ENCODE measurements around the gene KMT2E.
"Not testable (repeated sequence)": the region's sequence is repeated elsewhere in the genome, so short reads cannot be mapped to it uniquely, and the experiment has no call there.

Gene KMT2E

GRCh38 chr7:105013816-105014692 is at the start of gene KMT2E:
TSS of gene KMT2E (plus strand) at chr7:105014205. CDS start at chr7:105040953, 26,748 bp downstream.
- Mint-ChIP-seq H3K27ac (peak within 1 kb of the TSS; percentile 100), H3K27me3 (no peaks in the 10 kb centered on the region), H3K4me1 (peaks cover 36% of the 10 kb centered on the region), H3K9me3 (no peaks in the 10 kb centered on the region), H3K4me3 (peak within 1 kb of the TSS; percentile 96), H3K36me3 (peaks cover 38% of the 10 kb centered on the region)
- ATAC-seq = peak; percentile 66

- H3K4me3 Mint-ChIP-seq = no peak overlapping the region
- H3K27ac Mint-ChIP-seq = no peak overlapping the region
- no peaks in the 10 kb centered on the region for H3K27me3 Mint-ChIP-seq
- no peaks in the 10 kb centered on the region for H3K9me3 Mint-ChIP-seq
- H3K36me3 Mint-ChIP-seq = peaks cover 24% of the 10 kb centered on the region
- no peak for ATAC-seq
- peaks cover 16% of the 10 kb centered on the region for H3K4me1 Mint-ChIP-seq
These were observed 49.3 kb upstream of the KMT2E start for GRCh38 chr7:104964626-104965236.

- Mint-ChIP-seq H3K9me3 (no peaks in the 10 kb centered on the region), H3K27me3 (no peaks in the 10 kb centered on the region), H3K4me3 (no peak overlapping the region), H3K36me3 (peaks cover 24% of the 10 kb centered on the region), H3K27ac (no peak overlapping the region), H3K4me1 (peaks cover 11% of the 10 kb centered on the region)
- ATAC-seq = no peak
These were observed 48.0 kb upstream of the KMT2E start for GRCh38 chr7:104966022-104966421.

GRCh38 chr7:104967088-104967487 is 46.9 kb upstream of the KMT2E start:
- no peak overlapping the region for H3K4me3 Mint-ChIP-seq
- no peaks in the 10 kb centered on the region for H3K27me3 Mint-ChIP-seq
- peaks cover 24% of the 10 kb centered on the region for H3K36me3 Mint-ChIP-seq
- no peak for ATAC-seq
- H3K4me1 Mint-ChIP-seq = peaks cover 8% of the 10 kb centered on the region
- no peaks in the 10 kb centered on the region for H3K9me3 Mint-ChIP-seq
- peak overlapping the region; percentile 30 for H3K27ac Mint-ChIP-seq

- Mint-ChIP-seq H3K4me3 (no peak overlapping the region), H3K27ac (peak overlapping the region; percentile 30), H3K9me3 (no peaks in the 10 kb centered on the region), H3K36me3 (peaks cover 22% of the 10 kb centered on the region), H3K4me1 (peaks cover 8% of the 10 kb centered on the region), H3K27me3 (no peaks in the 10 kb centered on the region)
- no peak for ATAC-seq
These were observed 46.4 kb upstream of the KMT2E start for GRCh38 chr7:104967595-104967994.

- peaks cover 13% of the 10 kb centered on the region for H3K4me1 Mint-ChIP-seq
- H3K4me3 Mint-ChIP-seq = no peak overlapping the region
- no peaks in the 10 kb centered on the region for H3K27me3 Mint-ChIP-seq
- H3K27ac Mint-ChIP-seq = no peak overlapping the region
- peaks cover 12% of the 10 kb centered on the region for H3K36me3 Mint-ChIP-seq
- H3K9me3 Mint-ChIP-seq = no peaks in the 10 kb centered on the region
- no peak for ATAC-seq
These were observed 45.4 kb upstream of the KMT2E start for GRCh38 chr7:104968648-104969047.

- ATAC-seq = no peak
- Mint-ChIP-seq H3K4me3 (no peak overlapping the region), H3K4me1 (peaks cover 18% of the 10 kb centered on the region), H3K27ac (no peak overlapping the region), H3K36me3 (peaks cover 8% of the 10 kb centered on the region), H3K27me3 (no peaks in the 10 kb centered on the region), H3K9me3 (no peaks in the 10 kb centered on the region)
These were observed 44.8 kb upstream of the KMT2E start for GRCh38 chr7:104969183-104969582.

- H3K36me3 Mint-ChIP-seq = peaks cover 5% of the 10 kb centered on the region
These were observed 42.5 kb upstream of the KMT2E start for GRCh38 chr7:104971290-104972071.

GRCh38 chr7:104972500-104972899 is 41.5 kb upstream of the KMT2E start:
- no peak for ATAC-seq
- Mint-ChIP-seq H3K9me3 (no peaks in the 10 kb centered on the region), H3K36me3 (peaks cover 5% of the 10 kb centered on the region), H3K4me3 (no peak overlapping the region), H3K27ac (no peak overlapping the region), H3K4me1 (peaks cover 15% of the 10 kb centered on the region), H3K27me3 (no peaks in the 10 kb centered on the region)

More at GRCh38 chr7:104971290-104972071, 42.5 kb upstream of the KMT2E start:
- no peak overlapping the region for H3K4me3 Mint-ChIP-seq
- ATAC-seq = no peak
- no peak overlapping the region for H3K27ac Mint-ChIP-seq
- no peaks in the 10 kb centered on the region for H3K27me3 Mint-ChIP-seq
- H3K9me3 Mint-ChIP-seq = no peaks in the 10 kb centered on the region
- H3K4me1 Mint-ChIP-seq = peaks cover 22% of the 10 kb centered on the region

- Mint-ChIP-seq H3K4me1 (peaks cover 14% of the 10 kb centered on the region), H3K27me3 (no peaks in the 10 kb centered on the region), H3K27ac (peak overlapping the region; percentile 18), H3K4me3 (no peak overlapping the region), H3K36me3 (peaks cover 5% of the 10 kb centered on the region), H3K9me3 (no peaks in the 10 kb centered on the region)
- no peak for ATAC-seq
These were observed 40.8 kb upstream of the KMT2E start for GRCh38 chr7:104973227-104973626.

- peak overlapping the region; percentile 18 for H3K27ac Mint-ChIP-seq
- H3K9me3 Mint-ChIP-seq = no peaks in the 10 kb centered on the region
- H3K36me3 Mint-ChIP-seq = peaks cover 5% of the 10 kb centered on the region
- peaks cover 14% of the 10 kb centered on the region for H3K4me1 Mint-ChIP-seq
- H3K27me3 Mint-ChIP-seq = no peaks in the 10 kb centered on the region
- H3K4me3 Mint-ChIP-seq = no peak overlapping the region
- no peak for ATAC-seq
These were observed 40.0 kb upstream of the KMT2E start for GRCh38 chr7:104973909-104974415.

- not testable (repeated sequence) for H3K4me3 Mint-ChIP-seq, H3K36me3 Mint-ChIP-seq, ATAC-seq, H3K27me3 Mint-ChIP-seq, H3K9me3 Mint-ChIP-seq, H3K27ac Mint-ChIP-seq
- peaks cover 14% of the 10 kb centered on the region for H3K4me1 Mint-ChIP-seq
These were observed 38.5 kb upstream of the KMT2E start for GRCh38 chr7:104975553-104975952.

- no peak overlapping the region for H3K4me3 Mint-ChIP-seq
- no peak overlapping the region for H3K27ac Mint-ChIP-seq
- no peaks in the 10 kb centered on the region for H3K27me3 Mint-ChIP-seq
- H3K4me1 Mint-ChIP-seq = peaks cover 23% of the 10 kb centered on the region
- no peak for ATAC-seq
- H3K9me3 Mint-ChIP-seq = no peaks in the 10 kb centered on the region
- peaks cover 5% of the 10 kb centered on the region for H3K36me3 Mint-ChIP-seq
These were observed 36.9 kb upstream of the KMT2E start for GRCh38 chr7:104976966-104977636.

- H3K27ac Mint-ChIP-seq = no peak overlapping the region
- no peaks in the 10 kb centered on the region for H3K27me3 Mint-ChIP-seq
- no peak for ATAC-seq
- peaks cover 5% of the 10 kb centered on the region for H3K36me3 Mint-ChIP-seq
- H3K9me3 Mint-ChIP-seq = no peaks in the 10 kb centered on the region
- no peak overlapping the region for H3K4me3 Mint-ChIP-seq
- H3K4me1 Mint-ChIP-seq = peaks cover 29% of the 10 kb centered on the region
These were observed 35.5 kb upstream of the KMT2E start for GRCh38 chr7:104978460-104978859.
